ENCODE data around the gene FBXO34.
"Not testable (repeated sequence)": the region's sequence is repeated elsewhere in the genome, so short reads cannot be mapped to it uniquely, and the experiment has no call there.

The FBXO34 gene

GRCh38 chr14:55332654-55333570, 61.7 kb downstream of the FBXO34 start:
- no peak for DNase-seq (ENCODE audit: low spot score)
- Mint-ChIP-seq H3K27me3 (ENCODE audit: low read depth) (no peaks in the 10 kb centered on the region), H3K9me3 (no peaks in the 10 kb centered on the region), H3K27ac (peak overlapping the region; percentile 95), H3K4me1 (ENCODE audit: low read depth) (peaks cover 68% of the 10 kb centered on the region), H3K36me3 (ENCODE audit: low read depth) (peaks cover 5% of the 10 kb centered on the region), H3K4me3 (peak overlapping the region; percentile 84)

GRCh38 chr14:55333711-55334485, 62.7 kb downstream of the FBXO34 start:
- peaks cover 71% of the 10 kb centered on the region for H3K4me1 Mint-ChIP-seq (ENCODE audit: low read depth)
- no peaks in the 10 kb centered on the region for H3K27me3 Mint-ChIP-seq (ENCODE audit: low read depth)
- H3K4me3 Mint-ChIP-seq: peak overlapping the region; percentile 84
- no peak for DNase-seq (ENCODE audit: low spot score)
- H3K36me3 Mint-ChIP-seq (ENCODE audit: low read depth): peaks cover 5% of the 10 kb centered on the region
- no peaks in the 10 kb centered on the region for H3K9me3 Mint-ChIP-seq
- peak overlapping the region; percentile 89 for H3K27ac Mint-ChIP-seq

- peaks cover 70% of the 10 kb centered on the region for H3K4me1 Mint-ChIP-seq (ENCODE audit: low read depth)
- DNase-seq (ENCODE audit: low spot score): no peak
- peak overlapping the region; percentile 65 for H3K4me3 Mint-ChIP-seq
- no peaks in the 10 kb centered on the region for H3K9me3 Mint-ChIP-seq
- peaks cover 5% of the 10 kb centered on the region for H3K36me3 Mint-ChIP-seq (ENCODE audit: low read depth)
- peak overlapping the region; percentile 91 for H3K27ac Mint-ChIP-seq
- H3K27me3 Mint-ChIP-seq (ENCODE audit: low read depth): no peaks in the 10 kb centered on the region
Observed at GRCh38 chr14:55336162-55336561, 64.9 kb downstream of the FBXO34 start.

- peak overlapping the region; percentile 91 for H3K27ac Mint-ChIP-seq
- H3K4me3 Mint-ChIP-seq: peak overlapping the region; percentile 65
- DNase-seq (ENCODE audit: low spot score): no peak
- H3K36me3 Mint-ChIP-seq (ENCODE audit: low read depth): peaks cover 5% of the 10 kb centered on the region
- H3K27me3 Mint-ChIP-seq (ENCODE audit: low read depth): no peaks in the 10 kb centered on the region
- H3K4me1 Mint-ChIP-seq (ENCODE audit: low read depth): peaks cover 71% of the 10 kb centered on the region
- no peaks in the 10 kb centered on the region for H3K9me3 Mint-ChIP-seq
Observed at GRCh38 chr14:55336691-55337090, 65.5 kb downstream of the FBXO34 start.

GRCh38 chr14:55339770-55340169, 68.5 kb downstream of the FBXO34 start:
- Mint-ChIP-seq H3K4me3 (no peak overlapping the region), H3K27ac (peak overlapping the region; percentile 4)
- peak; percentile 69 for DNase-seq (ENCODE audit: low spot score)

GRCh38 chr14:55340482-55340881, 69.3 kb downstream of the FBXO34 start:
- Mint-ChIP-seq H3K27ac (no peak overlapping the region), H3K9me3 (no peaks in the 10 kb centered on the region), H3K4me3 (no peak overlapping the region), H3K36me3 (ENCODE audit: low read depth) (peaks cover 4% of the 10 kb centered on the region), H3K4me1 (ENCODE audit: low read depth) (peaks cover 48% of the 10 kb centered on the region), H3K27me3 (ENCODE audit: low read depth) (no peaks in the 10 kb centered on the region)
- no peak for DNase-seq (ENCODE audit: low spot score)

More at GRCh38 chr14:55339770-55340169, 68.5 kb downstream of the FBXO34 start:
- Mint-ChIP-seq H3K9me3 (no peaks in the 10 kb centered on the region), H3K27me3 (ENCODE audit: low read depth) (no peaks in the 10 kb centered on the region), H3K36me3 (ENCODE audit: low read depth) (peaks cover 4% of the 10 kb centered on the region), H3K4me1 (ENCODE audit: low read depth) (peaks cover 54% of the 10 kb centered on the region)

- H3K27ac Mint-ChIP-seq: no peak overlapping the region
- no peak for DNase-seq (ENCODE audit: low spot score)
- no peaks in the 10 kb centered on the region for H3K9me3 Mint-ChIP-seq
- H3K4me1 Mint-ChIP-seq (ENCODE audit: low read depth): peaks cover 47% of the 10 kb centered on the region
- no peak overlapping the region for H3K4me3 Mint-ChIP-seq
- H3K27me3 Mint-ChIP-seq (ENCODE audit: low read depth): no peaks in the 10 kb centered on the region
- H3K36me3 Mint-ChIP-seq (ENCODE audit: low read depth): no peaks in the 10 kb centered on the region
Observed at GRCh38 chr14:55341781-55342180, 70.6 kb downstream of the FBXO34 start.

- H3K9me3 Mint-ChIP-seq; DNase-seq (ENCODE audit: low spot score); H3K27ac Mint-ChIP-seq; H3K4me3 Mint-ChIP-seq; H3K27me3 Mint-ChIP-seq (ENCODE audit: low read depth); H3K36me3 Mint-ChIP-seq (ENCODE audit: low read depth): not testable (repeated sequence)
- H3K4me1 Mint-ChIP-seq (ENCODE audit: low read depth): peaks cover 48% of the 10 kb centered on the region
Observed at GRCh38 chr14:55344582-55345163, 73.5 kb downstream of the FBXO34 start.

GRCh38 chr14:55347040-55347439, 75.8 kb downstream of the FBXO34 start:
- peaks cover 33% of the 10 kb centered on the region for H3K4me1 Mint-ChIP-seq (ENCODE audit: low read depth)
- no peak overlapping the region for H3K27ac Mint-ChIP-seq
- H3K9me3 Mint-ChIP-seq: no peaks in the 10 kb centered on the region
- no peak overlapping the region for H3K4me3 Mint-ChIP-seq
- peaks cover 11% of the 10 kb centered on the region for H3K36me3 Mint-ChIP-seq (ENCODE audit: low read depth)
- no peak for DNase-seq (ENCODE audit: low spot score)
- H3K27me3 Mint-ChIP-seq (ENCODE audit: low read depth): no peaks in the 10 kb centered on the region

GRCh38 chr14:55347748-55348147, 76.5 kb downstream of the FBXO34 start:
- no peak for DNase-seq (ENCODE audit: low spot score)
- H3K4me3 Mint-ChIP-seq: no peak overlapping the region
- peaks cover 11% of the 10 kb centered on the region for H3K36me3 Mint-ChIP-seq (ENCODE audit: low read depth)
- H3K27me3 Mint-ChIP-seq (ENCODE audit: low read depth): no peaks in the 10 kb centered on the region
- H3K9me3 Mint-ChIP-seq: no peaks in the 10 kb centered on the region
- H3K27ac Mint-ChIP-seq: no peak overlapping the region
- H3K4me1 Mint-ChIP-seq (ENCODE audit: low read depth): peaks cover 32% of the 10 kb centered on the region

GRCh38 chr14:55348766-55349453, 77.7 kb downstream of the FBXO34 start:
- H3K27me3 Mint-ChIP-seq (ENCODE audit: low read depth): no peaks in the 10 kb centered on the region
- H3K4me1 Mint-ChIP-seq (ENCODE audit: low read depth): peaks cover 38% of the 10 kb centered on the region
- DNase-seq (ENCODE audit: low spot score): no peak
- H3K36me3 Mint-ChIP-seq (ENCODE audit: low read depth): peaks cover 13% of the 10 kb centered on the region
- peak overlapping the region; percentile 15 for H3K4me3 Mint-ChIP-seq
- no peak overlapping the region for H3K27ac Mint-ChIP-seq
- no peaks in the 10 kb centered on the region for H3K9me3 Mint-ChIP-seq

GRCh38 chr14:55349565-55349964, 78.3 kb downstream of the FBXO34 start:
- Mint-ChIP-seq H3K9me3 (no peaks in the 10 kb centered on the region), H3K36me3 (ENCODE audit: low read depth) (peaks cover 16% of the 10 kb centered on the region), H3K4me1 (ENCODE audit: low read depth) (peaks cover 42% of the 10 kb centered on the region), H3K27ac (no peak overlapping the region), H3K4me3 (no peak overlapping the region), H3K27me3 (ENCODE audit: low read depth) (no peaks in the 10 kb centered on the region)
- no peak for DNase-seq (ENCODE audit: low spot score)

- Mint-ChIP-seq H3K36me3 (ENCODE audit: low read depth) (peaks cover 16% of the 10 kb centered on the region), H3K27me3 (ENCODE audit: low read depth) (no peaks in the 10 kb centered on the region), H3K4me1 (ENCODE audit: low read depth) (peaks cover 43% of the 10 kb centered on the region), H3K4me3 (no peak overlapping the region), H3K27ac (no peak overlapping the region), H3K9me3 (no peaks in the 10 kb centered on the region)
- DNase-seq (ENCODE audit: low spot score): no peak
Observed at GRCh38 chr14:55350461-55350860, 79.2 kb downstream of the FBXO34 start.

All from T-helper 2 cell treated with Interferon-gamma antibody and Interleukin-4, amounts not matched to agents 5 μg/mL and 100 μg/mL, for 36 hours (primary cell).